HepG2 (cell line): ENCODE measurements around the gene BPIFA1. TPM values are rescaled to one million over a fixed set of nuclear protein-coding genes. Genes with fewer than 3 reads are reported as not detected.

Experiments used
- NCOA2 ChIP-seq: sonication (generic); formaldehyde crosslinking; IDR thresholded peaks from 2 replicates; pipeline ENCODE4 v1.8.0; 2022; ENCODE audit warnings: inconsistent platforms
- RBAK ChIP-seq: sonication (generic); formaldehyde crosslinking; IDR thresholded peaks from 2 replicates; pipeline ENCODE4 v1.5.1; 2020; ENCODE audit warnings: mild to moderate bottlenecking, missing genetic modification reagents
- RCOR2 ChIP-seq: IDR thresholded peaks from 2 replicates; pipeline ENCODE4 v1.6.1; 2016; ENCODE audit warnings: missing biosample characterization, missing genetic modification reagents
- SOX6 ChIP-seq, 2 experiments: fragments of 450-650 bp in 1 of 2; sonication (generic) in 1 of 2; formaldehyde crosslinking in 1 of 2; IDR thresholded peaks; 2 replicates each; pipeline versions ENCODE4 v1.4.0 to v1.6.1; 2017 to 2020; ENCODE audit warnings: antibody characterized with exemption in 1 of 2, mild to moderate bottlenecking in 1 of 2, missing genetic modification reagents in 1 of 2
- ZNF768 ChIP-seq: sonication (generic); formaldehyde crosslinking; IDR thresholded peaks from 2 replicates; pipeline ENCODE4 v1.4.0; 2020; ENCODE audit warnings: missing genetic modification reagents
- polyA plus RNA-seq, 8 experiments: library from polyadenylated mRNA; depleted of rRNA in 3 of 8; stranded (reverse) in 7 of 8; unstranded in 1 of 8; fragments of >200 nt; fragmentation: Illumina TruSeq in 4 of 8; extraction: Trizol in 4 of 8; gene quantifications; 2 replicates each; pipeline versions ENCODE4 v1.2.1 to v1.2.3, GENCODE V29; 2011 to 2016; ENCODE audit warnings: low read depth in 4 of 8, missing spikeins in 1 of 8, mixed read lengths in 1 of 8; ENCODE audit not compliant: insufficient read depth in 1 of 8
- total RNA-seq, 5 experiments: library from RNA; depleted of rRNA; stranded (reverse); fragments of >200 nt; fragmentation: Illumina TruSeq; extraction: Trizol; gene quantifications; 2 replicates each; pipeline ENCODE4 v1.2.3, GENCODE V29; 2016; ENCODE audit warnings: low read depth in 1 of 5
- TF ChIP-seq, protein P1 (sequence below): sonication (generic); formaldehyde crosslinking; IDR thresholded peaks from 2 replicates; pipeline ENCODE4 v1.4.0; 2020; ENCODE audit warnings: missing genetic modification reagents, borderline replicate concordance
- TF ChIP-seq, protein P2 (sequence below): sonication (generic); formaldehyde crosslinking; IDR thresholded peaks from 2 replicates; pipeline ENCODE4 v1.4.0; 2020; ENCODE audit warnings: mild to moderate bottlenecking, missing genetic modification reagents
- TF ChIP-seq, protein P3 (sequence below): sonication (generic); formaldehyde crosslinking; IDR thresholded peaks from 2 replicates; pipeline ENCODE4 v1.5.1; 2020; ENCODE audit warnings: mild to moderate bottlenecking, missing genetic modification reagents
- TF ChIP-seq, protein P4 (sequence below): sonication (generic); formaldehyde crosslinking; IDR thresholded peaks from 2 replicates; pipeline ENCODE4 v1.4.0; 2020; ENCODE audit warnings: low read depth, missing genetic modification reagents
- TF ChIP-seq, protein P5 (sequence below): sonication (generic); formaldehyde crosslinking; IDR thresholded peaks from 2 replicates; pipeline ENCODE4 v1.5.1; 2020; ENCODE audit warnings: mild to moderate bottlenecking, missing genetic modification reagents, moderate library complexity

Gene BPIFA1
- total and polyA plus RNA-seq, 2 of the 13 experiments (the other 11 are each of a cell fraction or from before 2014, with no cell fraction given): not detected

DNA sequence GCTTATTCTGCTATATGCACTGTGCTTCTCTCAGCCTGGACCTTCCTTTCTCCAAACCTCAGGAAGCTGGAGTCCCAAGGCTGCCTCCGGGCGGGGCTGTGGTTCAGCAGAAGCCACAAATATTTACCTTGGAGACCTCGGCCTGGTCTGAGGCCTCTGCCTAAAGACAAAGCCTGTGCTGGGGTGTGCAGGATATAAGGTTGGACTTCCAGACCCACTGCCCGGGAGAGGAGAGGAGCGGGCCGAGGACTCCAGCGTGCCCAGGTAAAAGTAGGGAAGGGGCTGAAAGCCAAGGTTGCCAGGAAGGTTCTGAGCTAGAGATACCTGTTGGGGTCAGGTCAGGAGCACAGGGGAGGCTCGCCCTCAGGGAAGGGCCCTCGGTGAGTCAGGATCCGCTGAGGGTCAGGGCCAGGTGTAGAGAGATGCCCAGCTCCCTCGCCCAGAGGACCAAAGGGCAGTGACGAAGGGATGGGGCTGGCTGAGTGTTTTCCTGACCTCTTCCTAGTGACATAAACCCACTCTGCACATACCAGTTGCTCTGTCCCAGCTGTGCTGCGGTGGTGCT, 47.3 kb downstream of the BPIFA1 start, which contains the start of gene BPIFB1 (continued):
- TF ChIP-seq, protein P1, sequence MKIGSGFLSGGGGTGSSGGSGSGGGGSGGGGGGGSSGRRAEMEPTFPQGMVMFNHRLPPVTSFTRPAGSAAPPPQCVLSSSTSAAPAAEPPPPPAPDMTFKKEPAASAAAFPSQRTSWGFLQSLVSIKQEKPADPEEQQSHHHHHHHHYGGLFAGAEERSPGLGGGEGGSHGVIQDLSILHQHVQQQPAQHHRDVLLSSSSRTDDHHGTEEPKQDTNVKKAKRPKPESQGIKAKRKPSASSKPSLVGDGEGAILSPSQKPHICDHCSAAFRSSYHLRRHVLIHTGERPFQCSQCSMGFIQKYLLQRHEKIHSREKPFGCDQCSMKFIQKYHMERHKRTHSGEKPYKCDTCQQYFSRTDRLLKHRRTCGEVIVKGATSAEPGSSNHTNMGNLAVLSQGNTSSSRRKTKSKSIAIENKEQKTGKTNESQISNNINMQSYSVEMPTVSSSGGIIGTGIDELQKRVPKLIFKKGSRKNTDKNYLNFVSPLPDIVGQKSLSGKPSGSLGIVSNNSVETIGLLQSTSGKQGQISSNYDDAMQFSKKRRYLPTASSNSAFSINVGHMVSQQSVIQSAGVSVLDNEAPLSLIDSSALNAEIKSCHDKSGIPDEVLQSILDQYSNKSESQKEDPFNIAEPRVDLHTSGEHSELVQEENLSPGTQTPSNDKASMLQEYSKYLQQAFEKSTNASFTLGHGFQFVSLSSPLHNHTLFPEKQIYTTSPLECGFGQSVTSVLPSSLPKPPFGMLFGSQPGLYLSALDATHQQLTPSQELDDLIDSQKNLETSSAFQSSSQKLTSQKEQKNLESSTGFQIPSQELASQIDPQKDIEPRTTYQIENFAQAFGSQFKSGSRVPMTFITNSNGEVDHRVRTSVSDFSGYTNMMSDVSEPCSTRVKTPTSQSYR: peak; percentile 9; the same call in 1 of the 2 replicates
- TF ChIP-seq, protein P2, sequence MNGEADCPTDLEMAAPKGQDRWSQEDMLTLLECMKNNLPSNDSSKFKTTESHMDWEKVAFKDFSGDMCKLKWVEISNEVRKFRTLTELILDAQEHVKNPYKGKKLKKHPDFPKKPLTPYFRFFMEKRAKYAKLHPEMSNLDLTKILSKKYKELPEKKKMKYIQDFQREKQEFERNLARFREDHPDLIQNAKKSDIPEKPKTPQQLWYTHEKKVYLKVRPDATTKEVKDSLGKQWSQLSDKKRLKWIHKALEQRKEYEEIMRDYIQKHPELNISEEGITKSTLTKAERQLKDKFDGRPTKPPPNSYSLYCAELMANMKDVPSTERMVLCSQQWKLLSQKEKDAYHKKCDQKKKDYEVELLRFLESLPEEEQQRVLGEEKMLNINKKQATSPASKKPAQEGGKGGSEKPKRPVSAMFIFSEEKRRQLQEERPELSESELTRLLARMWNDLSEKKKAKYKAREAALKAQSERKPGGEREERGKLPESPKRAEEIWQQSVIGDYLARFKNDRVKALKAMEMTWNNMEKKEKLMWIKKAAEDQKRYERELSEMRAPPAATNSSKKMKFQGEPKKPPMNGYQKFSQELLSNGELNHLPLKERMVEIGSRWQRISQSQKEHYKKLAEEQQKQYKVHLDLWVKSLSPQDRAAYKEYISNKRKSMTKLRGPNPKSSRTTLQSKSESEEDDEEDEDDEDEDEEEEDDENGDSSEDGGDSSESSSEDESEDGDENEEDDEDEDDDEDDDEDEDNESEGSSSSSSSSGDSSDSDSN (CRISPR knock-in tag): peak; percentile 58; the same call in 1 of the 2 replicates
- TF ChIP-seq, protein P3, sequence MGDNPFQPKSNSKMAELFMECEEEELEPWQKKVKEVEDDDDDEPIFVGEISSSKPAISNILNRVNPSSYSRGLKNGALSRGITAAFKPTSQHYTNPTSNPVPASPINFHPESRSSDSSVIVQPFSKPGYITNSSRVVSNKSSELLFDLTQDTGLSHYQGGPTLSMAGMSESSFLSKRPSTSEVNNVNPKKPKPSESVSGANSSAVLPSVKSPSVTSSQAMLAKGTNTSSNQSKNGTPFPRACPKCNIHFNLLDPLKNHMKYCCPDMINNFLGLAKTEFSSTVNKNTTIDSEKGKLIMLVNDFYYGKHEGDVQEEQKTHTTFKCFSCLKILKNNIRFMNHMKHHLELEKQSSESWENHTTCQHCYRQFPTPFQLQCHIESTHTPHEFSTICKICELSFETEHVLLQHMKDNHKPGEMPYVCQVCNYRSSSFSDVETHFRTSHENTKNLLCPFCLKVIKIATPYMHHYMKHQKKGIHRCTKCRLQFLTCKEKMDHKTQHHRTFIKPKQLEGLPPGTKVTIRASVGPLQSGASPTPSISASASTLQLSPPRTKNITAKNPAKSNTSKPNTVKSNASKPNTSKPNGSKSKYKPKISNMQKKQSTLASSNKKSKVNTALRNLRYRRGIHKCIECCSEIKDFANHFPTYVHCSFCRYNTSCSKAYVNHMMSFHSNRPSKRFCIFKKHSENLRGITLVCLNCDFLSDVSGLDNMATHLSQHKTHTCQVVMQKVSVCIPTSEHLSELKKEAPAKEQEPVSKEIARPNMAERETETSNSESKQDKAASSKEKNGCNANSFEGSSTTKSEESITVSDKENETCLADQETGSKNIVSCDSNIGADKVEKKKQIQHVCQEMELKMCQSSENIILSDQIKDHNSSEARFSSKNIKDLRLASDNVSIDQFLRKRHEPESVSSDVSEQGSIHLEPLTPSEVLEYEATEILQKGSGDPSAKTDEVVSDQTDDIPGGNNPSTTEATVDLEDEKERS: 0 out of 2 replicates have a peak, but pooled peaks have one; percentile 52
- TF ChIP-seq RBAK (no peak), NCOA2 (CRISPR knock-in tag) (0 out of 2 replicates have a peak, but pooled peaks have one; percentile 26), SOX6 (IDR thresholded peaks at IDR 0.05) (no peak), SOX6 (CRISPR knock-in tag; IDR thresholded peaks at IDR 0.05) (peak; percentile 39; the same call in 1 of the 2 replicates), ZNF768 (CRISPR knock-in tag) (peak; percentile 61; the same call in 1 of the 2 replicates), RCOR2 (CRISPR knock-in tag) (no peak)
- TF ChIP-seq, protein P4, sequence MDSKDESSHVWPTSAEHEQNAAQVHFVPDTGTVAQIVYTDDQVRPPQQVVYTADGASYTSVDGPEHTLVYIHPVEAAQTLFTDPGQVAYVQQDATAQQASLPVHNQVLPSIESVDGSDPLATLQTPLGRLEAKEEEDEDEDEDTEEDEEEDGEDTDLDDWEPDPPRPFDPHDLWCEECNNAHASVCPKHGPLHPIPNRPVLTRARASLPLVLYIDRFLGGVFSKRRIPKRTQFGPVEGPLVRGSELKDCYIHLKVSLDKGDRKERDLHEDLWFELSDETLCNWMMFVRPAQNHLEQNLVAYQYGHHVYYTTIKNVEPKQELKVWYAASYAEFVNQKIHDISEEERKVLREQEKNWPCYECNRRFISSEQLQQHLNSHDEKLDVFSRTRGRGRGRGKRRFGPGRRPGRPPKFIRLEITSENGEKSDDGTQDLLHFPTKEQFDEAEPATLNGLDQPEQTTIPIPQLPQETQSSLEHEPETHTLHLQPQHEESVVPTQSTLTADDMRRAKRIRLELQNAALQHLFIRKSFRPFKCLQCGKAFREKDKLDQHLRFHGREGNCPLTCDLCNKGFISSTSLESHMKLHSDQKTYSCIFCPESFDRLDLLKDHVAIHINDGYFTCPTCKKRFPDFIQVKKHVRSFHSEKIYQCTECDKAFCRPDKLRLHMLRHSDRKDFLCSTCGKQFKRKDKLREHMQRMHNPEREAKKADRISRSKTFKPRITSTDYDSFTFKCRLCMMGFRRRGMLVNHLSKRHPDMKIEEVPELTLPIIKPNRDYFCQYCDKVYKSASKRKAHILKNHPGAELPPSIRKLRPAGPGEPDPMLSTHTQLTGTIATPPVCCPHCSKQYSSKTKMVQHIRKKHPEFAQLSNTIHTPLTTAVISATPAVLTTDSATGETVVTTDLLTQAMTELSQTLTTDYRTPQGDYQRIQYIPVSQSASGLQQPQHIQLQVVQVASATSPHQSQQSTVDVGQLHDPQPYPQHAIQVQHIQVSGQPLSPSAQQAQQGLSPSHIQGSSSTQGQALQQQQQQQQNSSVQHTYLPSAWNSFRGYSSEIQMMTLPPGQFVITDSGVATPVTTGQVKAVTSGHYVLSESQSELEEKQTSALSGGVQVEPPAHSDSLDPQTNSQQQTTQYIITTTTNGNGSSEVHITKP: 0 out of 2 replicates have a peak, but pooled peaks have one; percentile 35
- TF ChIP-seq, protein P5, sequence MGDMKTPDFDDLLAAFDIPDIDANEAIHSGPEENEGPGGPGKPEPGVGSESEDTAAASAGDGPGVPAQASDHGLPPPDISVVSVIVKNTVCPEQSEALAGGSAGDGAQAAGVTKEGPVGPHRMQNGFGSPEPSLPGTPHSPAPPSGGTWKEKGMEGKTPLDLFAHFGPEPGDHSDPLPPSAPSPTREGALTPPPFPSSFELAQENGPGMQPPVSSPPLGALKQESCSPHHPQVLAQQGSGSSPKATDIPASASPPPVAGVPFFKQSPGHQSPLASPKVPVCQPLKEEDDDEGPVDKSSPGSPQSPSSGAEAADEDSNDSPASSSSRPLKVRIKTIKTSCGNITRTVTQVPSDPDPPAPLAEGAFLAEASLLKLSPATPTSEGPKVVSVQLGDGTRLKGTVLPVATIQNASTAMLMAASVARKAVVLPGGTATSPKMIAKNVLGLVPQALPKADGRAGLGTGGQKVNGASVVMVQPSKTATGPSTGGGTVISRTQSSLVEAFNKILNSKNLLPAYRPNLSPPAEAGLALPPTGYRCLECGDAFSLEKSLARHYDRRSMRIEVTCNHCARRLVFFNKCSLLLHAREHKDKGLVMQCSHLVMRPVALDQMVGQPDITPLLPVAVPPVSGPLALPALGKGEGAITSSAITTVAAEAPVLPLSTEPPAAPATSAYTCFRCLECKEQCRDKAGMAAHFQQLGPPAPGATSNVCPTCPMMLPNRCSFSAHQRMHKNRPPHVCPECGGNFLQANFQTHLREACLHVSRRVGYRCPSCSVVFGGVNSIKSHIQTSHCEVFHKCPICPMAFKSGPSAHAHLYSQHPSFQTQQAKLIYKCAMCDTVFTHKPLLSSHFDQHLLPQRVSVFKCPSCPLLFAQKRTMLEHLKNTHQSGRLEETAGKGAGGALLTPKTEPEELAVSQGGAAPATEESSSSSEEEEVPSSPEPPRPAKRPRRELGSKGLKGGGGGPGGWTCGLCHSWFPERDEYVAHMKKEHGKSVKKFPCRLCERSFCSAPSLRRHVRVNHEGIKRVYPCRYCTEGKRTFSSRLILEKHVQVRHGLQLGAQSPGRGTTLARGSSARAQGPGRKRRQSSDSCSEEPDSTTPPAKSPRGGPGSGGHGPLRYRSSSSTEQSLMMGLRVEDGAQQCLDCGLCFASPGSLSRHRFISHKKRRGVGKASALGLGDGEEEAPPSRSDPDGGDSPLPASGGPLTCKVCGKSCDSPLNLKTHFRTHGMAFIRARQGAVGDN: peak; percentile 84
